DOHH2 (cell line): ENCODE results near the gene ATP8A2.

Source experiments
- H3F3A ChIP-seq: fragments of 200-600 bp; sonication (generic), shearing (Covaris generic); 2 replicates; pipeline ENCODE4 v1.6.0; 2016; ENCODE audit warnings: antibody characterized with exemption, mild to moderate bottlenecking; ENCODE audit not compliant: control insufficient read depth, insufficient read depth
- H3K27ac ChIP-seq: fragments of 200-600 bp; sonication (generic); 2 replicates; pipeline ENCODE4 v1.5.1; 2014; ENCODE audit warnings: low read depth, mild to moderate bottlenecking, low read length, moderate library complexity
- H3K27me3 ChIP-seq: fragments of 200-600 bp; sonication (generic); 2 replicates; pipeline ENCODE4 v1.6.1; 2014; ENCODE audit warnings: mild to moderate bottlenecking, low read length, mixed read lengths; ENCODE audit not compliant: control insufficient read depth
- H3K36me3 ChIP-seq: fragments of 200-600 bp; sonication (generic); 2 replicates; pipeline ENCODE4 v1.6.1; 2014; ENCODE audit warnings: mild to moderate bottlenecking, low read length, moderate library complexity, mixed read lengths; ENCODE audit not compliant: control insufficient read depth
- H3K4me1 ChIP-seq: fragments of 200-600 bp; sonication (generic); 2 replicates; pipeline ENCODE4 v1.6.1; 2014; ENCODE audit warnings: mild to moderate bottlenecking, low read length, mixed read lengths; ENCODE audit not compliant: control insufficient read depth
- H3K4me2 ChIP-seq: fragments of 200-600 bp; sonication (generic); 2 replicates; pipeline ENCODE4 v1.6.0; 2014; ENCODE audit warnings: mild to moderate bottlenecking, low read length, moderate library complexity
- H3K4me3 ChIP-seq: fragments of 200-600 bp; sonication (generic); 2 replicates; pipeline ENCODE4 v1.5.1; 2014; ENCODE audit warnings: mild to moderate bottlenecking, low read length, mixed read lengths
- H3K79me2 ChIP-seq: fragments of 200-600 bp; sonication (generic); 2 replicates; pipeline ENCODE4 v1.6.1; 2014; ENCODE audit warnings: mild to moderate bottlenecking, low read length, mixed read lengths; ENCODE audit not compliant: control insufficient read depth
- H3K9me2 ChIP-seq: fragments of 200-600 bp; sonication (generic); replicated peaks from 2 replicates; pipeline ENCODE4 v1.6.1; 2014; ENCODE audit warnings: mild to moderate bottlenecking, low read length, mixed read lengths; ENCODE audit not compliant: control insufficient read depth
- H3K9me3 ChIP-seq: fragments of 200-600 bp; sonication (generic); 2 replicates; pipeline ENCODE4 v1.6.1; 2014; ENCODE audit warnings: antibody characterized with exemption, low read length, mixed read lengths; ENCODE audit not compliant: control insufficient read depth, insufficient read depth
- H4K20me1 ChIP-seq: fragments of 200-600 bp; sonication (generic); 2 replicates; pipeline ENCODE4 v1.6.0; 2014; ENCODE audit warnings: low read depth, mild to moderate bottlenecking, antibody characterized with exemption, low read length, moderate library complexity; ENCODE audit not compliant: control insufficient read depth, insufficient read depth
- CTCF ChIP-seq: fragments of 200-600 bp; sonication (generic); IDR thresholded peaks from one replicate; pipeline ENCODE4 v1.5.1; 2014; ENCODE audit warnings: antibody characterized with exemption, mild to moderate bottlenecking, low read depth, low read length; ENCODE audit not compliant: poor library complexity, severe bottlenecking
- EZH2phosphoT487 ChIP-seq: fragments of 200-600 bp; sonication (generic); IDR thresholded peaks from 2 replicates; pipeline ENCODE4 v1.6.1; 2017; ENCODE audit warnings: borderline replicate concordance, mild to moderate bottlenecking, antibody characterized with exemption, low read length, moderate library complexity, mixed read lengths

ATP8A2 gene

DNA sequence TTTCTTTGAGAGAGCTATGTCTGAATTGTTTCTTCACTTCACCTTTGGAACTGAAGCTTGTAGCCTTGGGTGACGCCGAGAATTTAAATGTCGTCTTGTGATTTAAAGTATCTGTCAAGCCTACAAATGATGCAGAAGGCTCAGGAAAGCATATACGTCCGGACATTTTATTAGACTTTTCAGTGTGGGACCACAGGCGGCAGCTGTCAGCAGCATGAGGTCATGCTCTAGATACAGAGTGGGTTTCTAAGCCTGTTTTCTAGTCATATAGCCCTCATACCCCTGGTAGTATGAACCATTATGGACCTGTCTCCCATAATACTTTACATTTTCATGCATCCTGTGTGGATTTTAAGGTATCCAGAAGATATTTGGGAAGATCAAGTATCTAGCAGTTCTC lies 212.3 kb downstream of the ATP8A2 start:
- H3K27me3 ChIP-seq: peaks cover 8% of the 10 kb centered on the region; the same call in 1 of the 2 replicates
- H3K27ac ChIP-seq: no peak overlapping the region
- no peak overlapping the region for H3K4me2 ChIP-seq
- H3K4me1 ChIP-seq: no peaks in the 10 kb centered on the region
- no peaks in the 10 kb centered on the region for H3K9me2 ChIP-seq
- no peaks in the 10 kb centered on the region for H3F3A ChIP-seq
- no peaks in the 10 kb centered on the region for H3K9me3 ChIP-seq
- TF ChIP-seq EZH2phosphoT487 (no peak), CTCF (no peak)
- no peaks in the 10 kb centered on the region for H4K20me1 ChIP-seq
- H3K36me3 ChIP-seq: no peaks in the 10 kb centered on the region
- H3K4me3 ChIP-seq: no peak overlapping the region
- no peaks in the 10 kb centered on the region for H3K79me2 ChIP-seq

- Histone ChIP-seq H3K4me2 (no peak overlapping the region), H3F3A (no peaks in the 10 kb centered on the region), H3K36me3 (no peaks in the 10 kb centered on the region), H3K79me2 (no peaks in the 10 kb centered on the region), H4K20me1 (no peaks in the 10 kb centered on the region), H3K27me3 (peaks cover 8% of the 10 kb centered on the region; the same call in 1 of the 2 replicates), H3K4me1 (no peaks in the 10 kb centered on the region), H3K27ac (no peak overlapping the region), H3K9me2 (no peaks in the 10 kb centered on the region), H3K4me3 (no peak overlapping the region), H3K9me3 (no peaks in the 10 kb centered on the region)
- TF ChIP-seq EZH2phosphoT487 (no peak), CTCF (no peak)
Observed at GRCh38 chr13:25585000-25585399, 213.2 kb downstream of the ATP8A2 start.

DNA sequence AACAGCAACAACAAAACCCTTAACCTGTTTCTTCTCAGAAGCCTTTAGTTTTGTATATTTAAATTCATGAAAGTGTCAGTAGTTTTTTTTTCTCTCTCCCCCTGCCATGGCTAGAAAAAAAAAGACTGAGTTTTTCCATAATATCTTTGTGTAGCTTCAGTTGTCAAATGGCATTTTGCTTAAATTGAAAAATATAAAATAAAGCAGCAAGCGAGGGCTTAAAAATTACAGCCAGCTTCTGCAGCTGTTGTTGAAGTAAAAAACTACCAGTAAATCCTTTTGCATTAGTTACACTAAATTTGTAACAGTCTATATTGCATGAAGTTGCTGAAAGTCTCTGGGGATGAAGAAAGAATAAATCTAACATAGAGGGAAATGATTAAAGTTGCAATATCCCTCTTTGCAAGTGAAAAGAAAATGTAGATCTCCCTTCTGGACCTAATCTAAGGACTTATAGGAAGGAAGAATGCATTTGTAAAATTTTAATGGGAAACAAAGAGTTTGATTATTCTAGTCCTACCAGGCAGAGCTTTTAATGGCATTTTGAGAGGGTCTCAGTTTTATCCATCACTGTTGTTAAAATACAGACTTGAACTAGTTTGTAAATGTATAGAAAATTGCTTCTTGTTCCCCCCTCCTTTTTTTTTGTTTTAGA lies 215.7 kb downstream of the ATP8A2 start:
- Histone ChIP-seq H3K4me1 (no peaks in the 10 kb centered on the region), H3K27me3 (peaks cover 8% of the 10 kb centered on the region; the same call in 1 of the 2 replicates)

More for the DNA sequence above, 215.7 kb downstream of the ATP8A2 start:
- Histone ChIP-seq H3K79me2 (no peaks in the 10 kb centered on the region), H3K9me2 (no peaks in the 10 kb centered on the region), H3F3A (no peaks in the 10 kb centered on the region), H3K9me3 (no peaks in the 10 kb centered on the region), H3K27ac (no peak overlapping the region), H4K20me1 (no peaks in the 10 kb centered on the region), H3K4me3 (no peak overlapping the region), H3K36me3 (no peaks in the 10 kb centered on the region), H3K4me2 (no peak overlapping the region)
- TF ChIP-seq CTCF: no peak
- no peak for TF ChIP-seq EZH2phosphoT487
